Tibial artery (tissue), 4 donors: ENCODE data around the gene SPTY2D1.

Experiments
- DNase-seq, 2 donors: peaks; one replicate each; pipeline ENCODE4 v3.0.0-alpha.2; 2019
- H3K27ac ChIP-seq, 2 donors: fragments of 200-600 bp; sonication (generic) in 1 of 2; 1 replicate in 1 of 2; 2 replicates in 1 of 2; pipeline ENCODE4 v1.5.1; 2018 to 2019; ENCODE audit warnings: mild to moderate bottlenecking in 1 of 2
- H3K27me3 ChIP-seq, 2 donors: fragments of 200-600 bp; sonication (generic) in 1 of 2; one replicate each; pipeline versions ENCODE4 v1.5.1 to v1.6.0; 2016 to 2019
- H3K36me3 ChIP-seq, 3 donors: fragments of 200-600 bp; sonication (generic) in 2 of 3; one replicate each; pipeline ENCODE4 v1.5.1; 2016 to 2019; ENCODE audit warnings: mild to moderate bottlenecking in 2 of 3
- H3K4me1 ChIP-seq, 4 donors: fragments of 200-600 bp; sonication (generic) in 2 of 4; 1 replicate in 3 of 4; 2 replicates in 1 of 4; pipeline ENCODE4 v1.5.1; 2016 to 2019
- H3K4me3 ChIP-seq, 2 donors: fragments of 200-600 bp; sonication (generic) in 1 of 2; 1 replicate in 1 of 2; 2 replicates in 1 of 2; pipeline ENCODE4 v1.5.1; 2018 to 2019; ENCODE audit warnings: mild to moderate bottlenecking in 2 of 2
- H3K9me3 ChIP-seq, 3 donors: fragments of 200-600 bp; sonication (generic) in 1 of 3; one replicate each; pipeline ENCODE4 v1.5.1; 2016 to 2019
- intact Hi-C: fragments of 100-400 bp; cut with DNase I; formaldehyde crosslinking; loops from one replicate; pipeline ENCODE4 v1.15.0; 2023; ENCODE audit warnings: low total_unique reads
- TF ChIP-seq, protein P1 (sequence below), 2 experiments: fragments of 200-600 bp in 1 of 2; fragments of 450-650 bp in 1 of 2; IDR thresholded peaks; one replicate each; pipeline ENCODE4 v1.5.1; 2017 to 2019; ENCODE audit warnings: antibody characterized with exemption in 2 of 2, mild to moderate bottlenecking in 1 of 2, moderate library complexity in 1 of 2

SPTY2D1 gene

DNA sequence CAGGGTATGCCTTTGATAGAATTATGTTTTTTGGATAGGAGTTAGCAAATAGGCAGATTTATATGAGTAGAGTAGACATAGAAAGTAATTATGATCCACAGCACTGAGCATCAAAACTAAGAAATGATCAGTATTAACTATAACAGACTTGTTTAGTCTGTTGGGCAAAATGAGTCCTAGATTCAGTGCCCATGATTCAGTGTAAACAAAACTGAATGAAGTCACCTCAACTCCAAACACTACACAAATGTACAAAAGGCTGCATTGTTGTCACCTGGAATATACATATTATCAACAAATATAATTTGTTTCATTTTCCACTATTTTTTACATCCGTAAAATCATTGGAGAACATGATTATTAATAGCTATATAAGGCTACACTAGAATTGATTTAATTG, 52.3 kb downstream of the SPTY2D1 start:
- no peaks in the 10 kb centered on the region for H3K27me3 ChIP-seq
- peaks cover 0 to 24% (median 22%) of the 10 kb centered on the region in 3 donors for H3K36me3 ChIP-seq
- intact Hi-C loops, result loop anchor here (10.0 kb wide), 1 partner anchor 53 kb away; the partner anchor contains the start of gene SPTY2D1
- TF ChIP-seq, protein P1, sequence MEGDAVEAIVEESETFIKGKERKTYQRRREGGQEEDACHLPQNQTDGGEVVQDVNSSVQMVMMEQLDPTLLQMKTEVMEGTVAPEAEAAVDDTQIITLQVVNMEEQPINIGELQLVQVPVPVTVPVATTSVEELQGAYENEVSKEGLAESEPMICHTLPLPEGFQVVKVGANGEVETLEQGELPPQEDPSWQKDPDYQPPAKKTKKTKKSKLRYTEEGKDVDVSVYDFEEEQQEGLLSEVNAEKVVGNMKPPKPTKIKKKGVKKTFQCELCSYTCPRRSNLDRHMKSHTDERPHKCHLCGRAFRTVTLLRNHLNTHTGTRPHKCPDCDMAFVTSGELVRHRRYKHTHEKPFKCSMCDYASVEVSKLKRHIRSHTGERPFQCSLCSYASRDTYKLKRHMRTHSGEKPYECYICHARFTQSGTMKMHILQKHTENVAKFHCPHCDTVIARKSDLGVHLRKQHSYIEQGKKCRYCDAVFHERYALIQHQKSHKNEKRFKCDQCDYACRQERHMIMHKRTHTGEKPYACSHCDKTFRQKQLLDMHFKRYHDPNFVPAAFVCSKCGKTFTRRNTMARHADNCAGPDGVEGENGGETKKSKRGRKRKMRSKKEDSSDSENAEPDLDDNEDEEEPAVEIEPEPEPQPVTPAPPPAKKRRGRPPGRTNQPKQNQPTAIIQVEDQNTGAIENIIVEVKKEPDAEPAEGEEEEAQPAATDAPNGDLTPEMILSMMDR (IDR thresholded peaks at IDR 0.05), result no peak
- peaks cover 0 to 11% (median 5%) of the 10 kb centered on the region in 4 donors for H3K4me1 ChIP-seq
- H3K27ac ChIP-seq, result no peak overlapping the region
- DNase-seq, result no peak
- no peaks in the 10 kb centered on the region for H3K9me3 ChIP-seq
- no peak overlapping the region for H3K4me3 ChIP-seq

DNA sequence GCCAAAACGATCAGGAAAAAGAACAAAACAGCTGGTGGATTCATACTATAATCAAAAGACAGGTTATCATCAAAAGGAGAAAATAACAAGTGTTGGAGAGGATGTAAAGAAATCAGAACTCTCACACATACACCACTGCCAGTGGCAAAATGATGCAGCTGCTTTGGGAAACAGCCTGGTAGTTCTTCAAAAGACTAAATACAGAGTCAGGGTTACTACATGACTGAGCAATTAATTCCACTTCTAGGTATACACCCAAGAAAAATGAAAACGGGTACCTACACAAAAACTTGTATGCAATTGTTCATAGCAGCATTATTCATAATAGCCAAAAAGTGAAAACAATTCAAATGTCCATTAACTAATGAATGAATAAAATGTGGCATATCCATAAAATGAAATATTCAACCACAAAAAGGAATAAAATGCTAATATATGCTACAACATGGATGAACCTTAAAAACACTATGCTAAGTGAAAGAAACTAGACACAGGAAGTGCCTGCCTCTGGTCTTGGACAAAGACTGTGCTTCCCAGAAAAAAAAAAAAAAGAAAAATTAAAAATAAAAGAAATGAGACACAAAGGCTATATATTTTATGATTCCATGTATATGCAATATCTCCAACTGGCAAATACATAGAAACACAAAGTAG, 53.9 kb downstream of the SPTY2D1 start:
- no peak for DNase-seq
- TF ChIP-seq, protein P1 (IDR thresholded peaks at IDR 0.05), result no peak
- Histone ChIP-seq H3K27me3 (no peaks in the 10 kb centered on the region), H3K9me3 (no peaks in the 10 kb centered on the region), H3K4me1 (no peaks in the 10 kb centered on the region), H3K27ac (no peak overlapping the region), H3K36me3 (peaks cover 6 to 38% (median 28%) of the 10 kb centered on the region in 3 donors), H3K4me3 (no peak overlapping the region)
- intact Hi-C loops, result loop anchor here (10.0 kb wide), 1 partner anchor 55 kb away; the partner anchor contains the start of gene SPTY2D1

DNA sequence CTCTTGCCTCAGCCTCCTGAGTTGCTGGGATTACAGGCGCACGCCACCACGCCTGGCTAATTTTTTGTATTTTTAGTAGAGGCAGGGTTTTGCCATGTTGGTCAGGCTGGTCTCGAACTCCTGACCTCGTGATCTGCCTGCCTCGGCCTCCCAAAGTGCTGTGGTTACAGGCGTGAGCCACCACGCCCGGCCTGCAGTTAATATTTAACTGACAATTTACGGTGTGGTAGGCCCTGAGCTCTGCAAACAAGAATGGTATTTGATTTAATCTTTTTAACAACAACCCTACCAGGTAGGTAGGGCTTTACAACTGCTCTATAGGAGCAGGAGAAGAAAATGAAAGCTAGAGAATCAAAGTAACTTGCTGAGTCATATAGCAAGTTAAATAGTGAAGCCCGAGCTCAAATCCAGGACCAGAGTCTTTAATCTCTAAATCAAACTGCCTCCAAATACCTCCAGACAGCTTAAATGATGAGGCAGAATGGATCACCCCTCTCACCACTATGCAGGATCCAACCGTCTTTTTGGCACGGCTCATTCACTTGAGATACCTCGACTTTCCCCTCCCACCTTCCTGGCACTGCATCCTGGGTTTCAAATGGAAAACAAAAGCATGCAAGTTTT, 55.1 kb downstream of the SPTY2D1 start:
- H3K4me3 ChIP-seq, result no peak overlapping the region
- no peak overlapping the region for H3K27ac ChIP-seq
- TF ChIP-seq, protein P1 (IDR thresholded peaks at IDR 0.05), result no peak
- H3K9me3 ChIP-seq, result no peaks in the 10 kb centered on the region
- no peaks in the 10 kb centered on the region for H3K27me3 ChIP-seq
- peaks cover 17 to 50% (median 39%) of the 10 kb centered on the region in 3 donors for H3K36me3 ChIP-seq
- no peak for DNase-seq
- no peaks in the 10 kb centered on the region for H3K4me1 ChIP-seq
- intact Hi-C loops, result no loop called here

DNA sequence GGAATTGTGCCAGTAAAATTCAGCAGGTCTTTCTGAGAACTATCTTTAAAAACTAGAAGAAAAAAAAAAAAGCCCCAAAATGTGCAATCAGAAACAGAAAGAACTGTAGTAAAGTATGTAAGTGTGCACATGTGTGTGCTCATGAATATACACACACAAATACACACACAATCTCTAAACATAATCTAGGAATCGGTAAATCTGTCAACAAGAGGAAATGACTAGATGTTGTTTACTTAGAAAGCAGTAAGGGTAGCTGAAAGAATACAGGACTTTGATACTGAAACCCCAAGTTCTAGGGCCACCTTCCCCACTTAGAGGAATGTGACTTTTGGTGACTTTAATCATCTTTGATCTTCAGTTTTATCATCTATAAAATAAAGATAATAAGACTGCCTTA, 58.8 kb downstream of the SPTY2D1 start:
- TF ChIP-seq, protein P1 (IDR thresholded peaks at IDR 0.05), result no peak
- intact Hi-C loops, result no loop called here

DNA sequence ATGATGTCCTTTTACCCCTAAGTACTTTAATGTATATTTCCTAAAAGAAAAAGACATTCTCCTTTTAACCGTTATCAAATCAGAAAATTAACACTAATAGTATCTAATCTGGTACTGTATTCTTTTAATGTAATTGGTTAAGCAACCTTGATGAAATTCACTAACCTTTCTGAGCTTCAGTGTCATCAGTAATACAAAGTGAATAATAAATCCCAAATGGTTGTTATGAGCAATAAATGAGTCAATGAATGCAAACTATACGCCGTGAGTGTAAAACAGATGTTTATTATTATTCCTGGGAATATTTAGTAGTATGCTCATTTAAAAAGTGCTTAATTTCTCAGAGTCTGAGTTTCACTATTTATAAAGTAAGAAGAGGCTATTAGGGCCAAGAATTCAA, 67.1 kb downstream of the SPTY2D1 start:
- Histone ChIP-seq H3K4me1 (no peaks in the 10 kb centered on the region), H3K27ac (no peak overlapping the region), H3K4me3 (no peak overlapping the region), H3K9me3 (no peaks in the 10 kb centered on the region), H3K27me3 (no peaks in the 10 kb centered on the region), H3K36me3 (peaks cover 54 to 75% (median 60%) of the 10 kb centered on the region in 3 donors)
- intact Hi-C loops, result loop anchor here (10.0 kb wide), 1 partner anchor 72 kb away; no protein-coding TSS in a partner anchor
- no peak for DNase-seq
- TF ChIP-seq, protein P1 (IDR thresholded peaks at IDR 0.05), result no peak

More for the DNA sequence above, 58.8 kb downstream of the SPTY2D1 start:
- no peaks in the 10 kb centered on the region for H3K4me1 ChIP-seq
- H3K36me3 ChIP-seq, result peaks cover 29 to 85% (median 63%) of the 10 kb centered on the region in 3 donors
- no peak for DNase-seq
- no peak overlapping the region for H3K27ac ChIP-seq
- no peak overlapping the region for H3K4me3 ChIP-seq
- no peaks in the 10 kb centered on the region for H3K9me3 ChIP-seq
- H3K27me3 ChIP-seq, result no peaks in the 10 kb centered on the region
